GM12878 (cell line): Measurements from ENCODE around the gene CAMK2G. TPM values are rescaled to one million over a fixed set of nuclear protein-coding genes. Genes with fewer than 3 reads are reported as not detected.
"Not testable (repeated sequence)": the region's sequence is repeated elsewhere in the genome, so short reads cannot be mapped to it uniquely, and the experiment has no call there.

ENCODE experiments used
- ATAC-seq: fragments of 200-7000 bp; cut with Tn5 transposase; 3 replicates; pipeline ENCODE4 v1.9.1; 2020; ENCODE audit warnings: mild to moderate bottlenecking, moderate library complexity
- BruUV-seq: library from RNA; stranded (reverse); fragments of 400-500 nt; replicated peaks from 2 replicates; lab custom pipeline; 2021; lab: Mats Ljungman, UMichigan
- CTCF ChIA-PET: fragments of 300-600 bp; sonication (Branson Sonifier 250); formaldehyde crosslinking; extraction: SDS; loops from one replicate; lab custom pipeline; 2021; ENCODE audit warnings: inconsistent platforms; lab: Yijun Ruan, JAX
- POLR2A ChIA-PET: fragments of 350-600 bp; formaldehyde crosslinking; extraction: SDS; loops from one replicate; lab custom pipeline; 2021; ENCODE audit warnings: inconsistent platforms; lab: Charles Lee
- RAD21 ChIA-PET: fragments of 300-600 bp; sonication (Branson Sonifier 250); formaldehyde crosslinking; loops from one replicate; lab custom pipeline; 2023; ENCODE audit warnings: antibody characterized with exemption; ENCODE audit not compliant: unreplicated experiment; lab: Charles Lee
- SMC1A ChIA-PET: fragments of 300-600 bp; sonication (Branson Sonifier 250); formaldehyde crosslinking; loops from one replicate; lab custom pipeline; 2023; ENCODE audit not compliant: unreplicated experiment, uncharacterized antibody; lab: Charles Lee
- DNase-seq: peaks from one replicate; pipeline ENCODE4 v3.0.0-alpha.2; 2011; ENCODE audit warnings: low read depth, low spot score
- FAIRE-seq: peaks from 3 replicates; lab custom pipeline; 2011; peaks lifted over from hg19 to GRCh38; lab: Jason Lieb, UNC
- H2AFZ ChIP-seq: 2 replicates; pipeline ENCODE4 v1.6.0; 2011; ENCODE audit warnings: low read depth, low read length, control low read depth; ENCODE audit not compliant: control insufficient read depth
- H3K27ac ChIP-seq: 2 replicates; pipeline ENCODE4 v1.5.1; 2011; ENCODE audit warnings: control low read depth; ENCODE audit not compliant: control insufficient read depth, insufficient read depth
- H3K27me3 ChIP-seq, 2 experiments: replicated peaks in 1 of 2; 2 replicates each; pipeline versions ENCODE4 v1.6.0 to v1.6.1; 2011; ENCODE audit warnings: low read length in 1 of 2; ENCODE audit not compliant: control insufficient read depth in 2 of 2, insufficient read depth in 2 of 2
- H3K36me3 ChIP-seq, 2 experiments: 2 replicates each; pipeline ENCODE4 v1.5.1; 2011; ENCODE audit warnings: low read length in 1 of 2; ENCODE audit not compliant: control insufficient read depth in 2 of 2, insufficient read depth in 2 of 2
- H3K4me1 ChIP-seq: 2 replicates; pipeline ENCODE4 v1.6.1; 2011; ENCODE audit warnings: mild to moderate bottlenecking, low read length, moderate library complexity, mixed read lengths; ENCODE audit not compliant: control insufficient read depth, insufficient read depth
- H3K4me2 ChIP-seq: 2 replicates; pipeline ENCODE4 v1.6.0; 2011; ENCODE audit warnings: control low read depth; ENCODE audit not compliant: control insufficient read depth, insufficient read depth
- H3K4me3 ChIP-seq: fragments of 200-600 bp; sonication (generic); 2 replicates; pipeline ENCODE4 v1.5.1; 2016
- H3K79me2 ChIP-seq: 2 replicates; pipeline ENCODE4 v1.6.0; 2011; ENCODE audit warnings: low read length; ENCODE audit not compliant: control insufficient read depth, insufficient read depth
- H3K9ac ChIP-seq: 2 replicates; pipeline ENCODE4 v1.8.0; 2011; ENCODE audit warnings: low read length, control low read depth, mixed read lengths; ENCODE audit not compliant: control insufficient read depth, insufficient read depth
- H3K9me3 ChIP-seq: replicated peaks from 3 replicates; pipeline ENCODE4 v1.5.1; 2011; ENCODE audit warnings: mild to moderate bottlenecking, low read length; ENCODE audit not compliant: control insufficient read depth, insufficient read depth
- H4K20me1 ChIP-seq: 2 replicates; pipeline ENCODE4 v1.6.0; 2011; ENCODE audit not compliant: control insufficient read depth, insufficient read depth
- CUX1 ChIP-seq: IDR thresholded peaks from 2 replicates; pipeline ENCODE4 v1.6.1; 2012; ENCODE audit warnings: improper control_type of control experiment, low read depth, low read length; ENCODE audit not compliant: insufficient replicate concordance
- NFIC ChIP-seq: IDR thresholded peaks from 2 replicates; pipeline ENCODE4 v1.6.1; 2012; ENCODE audit warnings: low read depth, mild to moderate bottlenecking, inconsistent platforms, low read length, moderate library complexity
- NR2C2 ChIP-seq: IDR thresholded peaks from 2 replicates; pipeline ENCODE4 v1.6.1; 2011; ENCODE audit warnings: borderline replicate concordance, low read depth; ENCODE audit not compliant: control insufficient read depth, insufficient read length
- SP1 ChIP-seq: IDR thresholded peaks from one replicate; pipeline ENCODE4 v1.6.1; 2011; ENCODE audit warnings: low read depth, low read length
- TCF3 ChIP-seq: IDR thresholded peaks from 2 replicates; pipeline ENCODE4 v1.6.1; 2012; ENCODE audit warnings: low read depth, mild to moderate bottlenecking, low read length, borderline replicate concordance; ENCODE audit not compliant: insufficient read depth
- TCF7 ChIP-seq: IDR thresholded peaks from 2 replicates; pipeline ENCODE4 v1.6.1; 2014; ENCODE audit warnings: antibody characterized with exemption, borderline replicate concordance
- USF2 ChIP-seq: IDR thresholded peaks from 2 replicates; pipeline ENCODE4 v1.6.1; 2011; ENCODE audit warnings: low read depth, low read length, improper control_type of control experiment, borderline replicate concordance
- WGBS: methylation state at CpG from one replicate; pipeline ENCODE4 v1.1.6; 2016; ENCODE audit warnings: low lambda C conversion rate; ENCODE audit not compliant: insufficient replicate concordance, insufficient coverage; ENCODE audit errors: missing lambda C conversion rate; 5-methylcytosine and 5-hydroxymethylcytosine counted together
- in situ Hi-C: fragments of 300-500 bp; cut with MboI; formaldehyde crosslinking; loops from 9 replicates; pipeline ENCODE4 v1.14.3; 2018; ENCODE audit warnings: mixed read lengths
- intact Hi-C: fragments of 100-400 bp; cut with micrococcal nuclease; formaldehyde crosslinking; loops from one replicate; pipeline ENCODE4 v1.14.2; 2022; ENCODE audit not compliant: unreplicated experiment
- polyA plus RNA-seq, 11 experiments: library from polyadenylated mRNA; depleted of rRNA in 4 of 11; unstranded in 6 of 11; stranded (reverse) in 5 of 11; fragments of >200 nt; fragmentation: Nextera tagmentation in 4 of 11; fragmentation: Illumina TruSeq in 1 of 11; extraction: Ambion mirVana in 4 of 11; extraction: Trizol in 1 of 11; gene quantifications; 1 replicate in 1 of 11; 2 replicates in 10 of 11; pipeline versions ENCODE4 v1.2.1 to v1.2.3, GENCODE V29; 2011 to 2016; ENCODE audit warnings: inconsistent platforms in 2 of 11, missing spikeins in 2 of 11, low read depth in 1 of 11
- total RNA-seq, 4 experiments: library from RNA; depleted of rRNA in 3 of 4; stranded (reverse); fragments of >200 nt in 3 of 4; fragmentation: Illumina TruSeq in 1 of 4; extraction: Trizol in 1 of 4; gene quantifications; 2 replicates each; pipeline versions ENCODE4 v1.2.1 to v1.2.3, GENCODE V29; 2013 to 2021
- TF ChIP-seq, protein P1 (sequence below): IDR thresholded peaks from 2 replicates; pipeline ENCODE4 v1.6.1; 2012; ENCODE audit warnings: mild to moderate bottlenecking, low read depth, low read length

CAMK2G gene
- total and polyA plus RNA-seq, 10 of the 15 experiments (the other 5 are each of a cell fraction or from before 2014, with no cell fraction given) = 5.5 to 24.3 (median 16.9) TPM

- no peak for TF ChIP-seq CUX1
- no peak for TF ChIP-seq TCF7
- TF ChIP-seq USF2 = no peak
- TF ChIP-seq SP1 = no peak
- TF ChIP-seq TCF3 = no peak
- no peak for TF ChIP-seq NR2C2
- no peak for TF ChIP-seq NFIC
- TF ChIP-seq, protein P1, sequence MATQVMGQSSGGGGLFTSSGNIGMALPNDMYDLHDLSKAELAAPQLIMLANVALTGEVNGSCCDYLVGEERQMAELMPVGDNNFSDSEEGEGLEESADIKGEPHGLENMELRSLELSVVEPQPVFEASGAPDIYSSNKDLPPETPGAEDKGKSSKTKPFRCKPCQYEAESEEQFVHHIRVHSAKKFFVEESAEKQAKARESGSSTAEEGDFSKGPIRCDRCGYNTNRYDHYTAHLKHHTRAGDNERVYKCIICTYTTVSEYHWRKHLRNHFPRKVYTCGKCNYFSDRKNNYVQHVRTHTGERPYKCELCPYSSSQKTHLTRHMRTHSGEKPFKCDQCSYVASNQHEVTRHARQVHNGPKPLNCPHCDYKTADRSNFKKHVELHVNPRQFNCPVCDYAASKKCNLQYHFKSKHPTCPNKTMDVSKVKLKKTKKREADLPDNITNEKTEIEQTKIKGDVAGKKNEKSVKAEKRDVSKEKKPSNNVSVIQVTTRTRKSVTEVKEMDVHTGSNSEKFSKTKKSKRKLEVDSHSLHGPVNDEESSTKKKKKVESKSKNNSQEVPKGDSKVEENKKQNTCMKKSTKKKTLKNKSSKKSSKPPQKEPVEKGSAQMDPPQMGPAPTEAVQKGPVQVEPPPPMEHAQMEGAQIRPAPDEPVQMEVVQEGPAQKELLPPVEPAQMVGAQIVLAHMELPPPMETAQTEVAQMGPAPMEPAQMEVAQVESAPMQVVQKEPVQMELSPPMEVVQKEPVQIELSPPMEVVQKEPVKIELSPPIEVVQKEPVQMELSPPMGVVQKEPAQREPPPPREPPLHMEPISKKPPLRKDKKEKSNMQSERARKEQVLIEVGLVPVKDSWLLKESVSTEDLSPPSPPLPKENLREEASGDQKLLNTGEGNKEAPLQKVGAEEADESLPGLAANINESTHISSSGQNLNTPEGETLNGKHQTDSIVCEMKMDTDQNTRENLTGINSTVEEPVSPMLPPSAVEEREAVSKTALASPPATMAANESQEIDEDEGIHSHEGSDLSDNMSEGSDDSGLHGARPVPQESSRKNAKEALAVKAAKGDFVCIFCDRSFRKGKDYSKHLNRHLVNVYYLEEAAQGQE = no peak
Observed at GRCh38 chr10:73836427-73836980, 37.9 kb downstream of the CAMK2G start (continued).

DNA sequence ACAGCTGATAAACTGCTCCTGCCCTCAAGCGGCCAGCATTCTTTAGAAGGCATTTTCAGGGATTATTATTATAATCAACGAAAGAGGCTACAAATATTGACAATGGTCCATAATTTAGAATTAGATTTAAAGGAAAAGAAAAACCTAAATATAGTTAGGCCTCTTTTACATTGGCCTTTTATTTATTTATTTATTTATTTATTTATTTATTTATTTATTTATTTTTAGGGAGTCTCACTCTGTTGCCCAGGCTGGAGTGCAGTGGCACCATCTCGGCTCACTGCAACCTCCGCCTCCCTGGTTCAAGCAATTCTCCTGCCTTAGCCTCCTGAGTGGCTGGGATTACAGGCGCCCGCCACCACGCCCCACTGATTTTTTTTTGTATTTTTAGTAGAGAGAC lies 45.3 kb downstream of the CAMK2G start:
- in situ Hi-C loops, DNase-seq, FAIRE-seq, RAD21 ChIA-PET, H3K4me2 ChIP-seq, H3K9me3 ChIP-seq, SMC1A ChIA-PET, H2AFZ ChIP-seq, H3K36me3 ChIP-seq, H3K9ac ChIP-seq, intact Hi-C loops, H3K4me3 ChIP-seq, H3K4me1 ChIP-seq, ATAC-seq, POLR2A ChIA-PET, H4K20me1 ChIP-seq, H3K27me3 ChIP-seq, H3K27ac ChIP-seq, BruUV-seq, H3K79me2 ChIP-seq: not testable (repeated sequence)
- CTCF ChIA-PET = interaction anchor here (0.8 kb wide), 1 partner anchor 48 kb away, joined by 3 read pairs; no protein-coding TSS in a partner anchor
- WGBS = 98% methylated on average over 7 of the region's 7 CpGs
